ENCODE results near the gene EEIG1. TPM values are rescaled to one million over a fixed set of nuclear protein-coding genes. Genes with fewer than 3 reads are reported as not detected.
A peak's percentile ranks its signal among the peaks of the same experiment; 100 is the strongest.

EEIG1 gene
- total RNA-seq, 1 experiment from 2014 or later: 16.9 TPM

DNA sequence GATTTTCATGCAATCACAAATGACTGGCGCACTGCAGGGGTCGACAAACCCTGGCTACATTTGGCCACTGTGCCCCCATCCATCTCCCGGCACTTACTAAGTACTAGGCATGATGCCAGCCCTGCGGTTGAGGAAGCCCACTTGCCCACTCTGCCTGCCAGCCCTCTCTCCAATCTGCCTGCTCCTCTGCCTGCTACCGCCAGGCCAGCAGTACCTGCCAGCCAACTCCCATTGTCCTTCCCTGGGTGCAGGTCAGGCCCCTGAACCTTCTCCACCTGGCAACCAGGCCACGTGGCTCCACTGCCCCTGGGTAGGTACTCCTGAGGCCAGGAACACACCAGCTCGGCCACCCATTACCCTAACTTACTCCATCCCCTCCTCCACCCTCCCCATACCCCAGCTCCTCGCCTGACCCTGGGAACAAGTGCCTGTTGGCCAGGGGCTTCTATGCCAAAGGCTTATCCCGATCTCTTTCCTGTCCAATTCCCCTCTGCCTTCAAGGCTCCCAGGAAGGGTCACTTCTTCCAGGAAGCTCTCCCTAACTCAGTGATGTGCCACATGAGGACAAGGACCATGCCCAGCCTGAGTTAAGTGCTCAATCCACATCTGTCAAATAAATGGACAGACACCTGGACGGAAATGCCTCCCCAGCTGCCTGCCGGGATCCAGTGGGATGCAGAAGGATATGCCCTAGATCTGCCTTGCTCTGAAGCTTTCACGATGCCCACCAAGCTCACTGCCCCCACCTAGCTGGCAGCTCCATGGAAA is 6.6 kb downstream of the EEIG1 start:
- H3K36me3 ChIP-seq (replicated peaks; ENCODE audit: control insufficient read depth, insufficient read depth, low read length): peaks cover 2% of the 10 kb centered on the region
- no peaks in the 10 kb centered on the region for H3K27me3 ChIP-seq (ENCODE audit: control insufficient read depth, insufficient read depth, low read length)
- DNase-seq: peak; percentile 55
- H3K4me3 ChIP-seq (ENCODE audit: insufficient read depth, low read depth, low read length): no peak overlapping the region

DNA sequence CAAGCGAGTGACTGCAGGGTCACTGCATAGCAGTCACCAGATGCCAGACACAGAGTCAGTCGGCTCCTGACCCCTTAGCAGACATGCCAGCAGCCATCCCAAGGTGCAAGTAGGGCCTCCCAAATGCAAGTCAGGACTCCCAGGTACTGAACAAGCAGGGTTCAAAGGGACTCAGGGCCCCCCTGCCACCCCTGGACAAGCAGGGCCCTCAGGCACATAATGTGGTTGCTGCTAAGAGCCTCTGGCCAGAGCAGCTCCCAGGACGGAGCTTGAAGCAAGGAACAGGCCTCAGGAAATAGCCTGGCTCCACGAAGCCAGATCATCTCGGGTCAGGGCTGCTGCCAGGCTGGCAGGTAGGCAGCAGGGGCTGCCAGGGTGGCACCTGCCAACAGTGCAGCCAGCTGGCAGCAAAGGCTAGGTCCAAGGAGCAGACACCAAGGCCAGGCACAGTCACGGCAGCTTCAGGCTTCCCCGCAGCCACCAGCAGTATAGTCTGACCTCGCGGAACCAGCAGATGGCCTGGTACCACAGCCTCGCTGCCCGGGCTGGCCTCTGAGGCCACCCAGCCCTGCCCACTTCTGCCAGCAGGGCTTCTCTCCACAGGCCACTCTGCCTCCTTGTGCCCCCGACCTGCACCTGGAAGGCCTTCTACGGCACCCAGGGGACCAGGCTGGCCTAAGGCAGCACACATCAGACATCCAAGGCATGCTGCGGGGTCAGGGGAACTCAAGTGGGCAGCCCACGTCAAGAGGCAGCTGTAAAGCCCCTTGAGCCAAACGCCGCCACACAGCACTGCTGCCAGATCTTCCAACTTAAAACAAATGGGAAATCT is 7.4 kb downstream of the EEIG1 start:
- Histone ChIP-seq H3K36me3 (replicated peaks; ENCODE audit: control insufficient read depth, insufficient read depth, low read length) (peaks cover 2% of the 10 kb centered on the region), H3K27me3 (ENCODE audit: control insufficient read depth, insufficient read depth, low read length) (no peaks in the 10 kb centered on the region), H3K4me3 (ENCODE audit: insufficient read depth, low read depth, low read length) (no peak overlapping the region)
- peak; percentile 55 for DNase-seq

DNA sequence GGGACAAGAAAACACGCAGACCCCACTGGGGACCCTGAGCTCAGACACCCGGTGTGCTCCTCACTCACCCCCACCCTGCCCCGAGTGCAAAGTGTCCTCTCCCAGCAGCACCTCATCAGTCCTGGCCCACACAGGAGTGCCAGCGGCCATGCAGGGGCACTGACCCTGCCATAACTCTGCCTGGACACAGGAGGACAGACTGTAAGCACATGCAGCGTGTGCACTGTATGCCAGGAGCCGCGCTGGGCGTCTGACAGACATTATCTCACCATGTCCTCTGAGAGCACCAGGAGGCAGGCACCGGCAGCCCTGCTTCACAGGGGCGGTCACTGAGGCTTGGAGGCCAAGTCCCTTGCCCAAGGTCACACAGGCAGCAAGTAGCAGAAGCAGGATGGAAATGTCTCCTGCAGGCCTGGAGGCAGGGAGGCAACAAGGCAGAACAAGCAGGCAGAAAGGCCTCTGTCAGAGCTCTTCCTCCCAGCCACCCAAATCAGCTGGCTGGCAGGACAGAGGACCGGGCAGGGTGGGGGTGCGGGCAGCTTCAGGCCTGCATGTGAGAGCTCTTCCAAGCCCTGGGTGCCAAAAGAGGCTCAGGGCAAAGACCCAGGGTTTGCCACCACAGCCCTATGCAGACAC is 8.4 kb downstream of the EEIG1 start:
- peak; percentile 53 for DNase-seq

DNA sequence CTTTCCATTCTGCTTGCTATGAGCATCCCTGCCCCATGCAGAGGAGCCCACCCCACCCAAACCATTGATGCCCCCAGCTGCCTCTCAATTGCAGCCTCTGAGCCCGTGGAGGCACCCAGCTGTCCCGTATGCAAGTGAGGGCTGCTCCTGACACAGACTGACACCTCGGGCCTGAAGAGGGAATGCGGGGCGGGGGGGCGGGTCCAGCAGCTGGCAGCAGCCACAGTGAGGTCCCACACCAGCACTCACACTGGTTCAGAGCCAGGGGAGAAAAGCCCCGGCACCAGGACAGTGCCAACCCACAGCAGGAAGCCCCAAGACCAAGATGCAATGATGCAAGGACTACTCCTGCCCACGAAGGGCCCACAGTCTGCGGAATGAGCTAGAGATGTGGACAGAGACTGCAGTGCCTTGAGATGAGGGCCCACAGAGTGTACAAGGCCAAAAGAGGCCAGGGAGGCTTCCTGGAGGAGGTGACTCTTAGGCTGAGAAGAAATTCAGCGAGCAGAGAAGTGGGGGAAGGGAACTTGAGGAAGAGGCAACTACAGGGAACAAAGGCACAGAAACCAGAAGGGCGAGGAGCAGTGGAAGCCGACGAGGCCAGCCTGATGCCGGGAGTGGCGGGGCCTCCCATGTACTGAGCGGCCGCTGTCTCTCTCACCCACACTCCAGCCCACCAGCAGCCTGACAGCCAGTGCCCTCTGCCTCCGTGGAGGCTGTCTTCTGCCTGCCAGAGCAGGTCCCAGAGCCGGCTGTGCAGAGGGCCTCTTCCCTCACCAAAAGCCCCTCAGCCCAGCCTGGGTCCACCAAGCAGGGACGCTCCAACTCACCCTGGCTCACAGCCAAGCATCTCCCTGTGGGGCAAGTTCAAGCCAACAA is 9.2 kb downstream of the EEIG1 start:
- no peaks in the 10 kb centered on the region for H3K27me3 ChIP-seq (ENCODE audit: control insufficient read depth, insufficient read depth, low read length)
- peak; percentile 85 for DNase-seq
- H3K36me3 ChIP-seq (replicated peaks; ENCODE audit: control insufficient read depth, insufficient read depth, low read length): no peaks in the 10 kb centered on the region; the same call in 1 of the 2 replicates
- H3K4me3 ChIP-seq (ENCODE audit: insufficient read depth, low read depth, low read length): no peak overlapping the region

More for the DNA sequence above, 8.4 kb downstream of the EEIG1 start:
- no peaks in the 10 kb centered on the region; the same call in 1 of the 2 replicates for H3K36me3 ChIP-seq (replicated peaks; ENCODE audit: control insufficient read depth, insufficient read depth, low read length)
- no peaks in the 10 kb centered on the region for H3K27me3 ChIP-seq (ENCODE audit: control insufficient read depth, insufficient read depth, low read length)
- no peak overlapping the region for H3K4me3 ChIP-seq (ENCODE audit: insufficient read depth, low read depth, low read length)

DNA sequence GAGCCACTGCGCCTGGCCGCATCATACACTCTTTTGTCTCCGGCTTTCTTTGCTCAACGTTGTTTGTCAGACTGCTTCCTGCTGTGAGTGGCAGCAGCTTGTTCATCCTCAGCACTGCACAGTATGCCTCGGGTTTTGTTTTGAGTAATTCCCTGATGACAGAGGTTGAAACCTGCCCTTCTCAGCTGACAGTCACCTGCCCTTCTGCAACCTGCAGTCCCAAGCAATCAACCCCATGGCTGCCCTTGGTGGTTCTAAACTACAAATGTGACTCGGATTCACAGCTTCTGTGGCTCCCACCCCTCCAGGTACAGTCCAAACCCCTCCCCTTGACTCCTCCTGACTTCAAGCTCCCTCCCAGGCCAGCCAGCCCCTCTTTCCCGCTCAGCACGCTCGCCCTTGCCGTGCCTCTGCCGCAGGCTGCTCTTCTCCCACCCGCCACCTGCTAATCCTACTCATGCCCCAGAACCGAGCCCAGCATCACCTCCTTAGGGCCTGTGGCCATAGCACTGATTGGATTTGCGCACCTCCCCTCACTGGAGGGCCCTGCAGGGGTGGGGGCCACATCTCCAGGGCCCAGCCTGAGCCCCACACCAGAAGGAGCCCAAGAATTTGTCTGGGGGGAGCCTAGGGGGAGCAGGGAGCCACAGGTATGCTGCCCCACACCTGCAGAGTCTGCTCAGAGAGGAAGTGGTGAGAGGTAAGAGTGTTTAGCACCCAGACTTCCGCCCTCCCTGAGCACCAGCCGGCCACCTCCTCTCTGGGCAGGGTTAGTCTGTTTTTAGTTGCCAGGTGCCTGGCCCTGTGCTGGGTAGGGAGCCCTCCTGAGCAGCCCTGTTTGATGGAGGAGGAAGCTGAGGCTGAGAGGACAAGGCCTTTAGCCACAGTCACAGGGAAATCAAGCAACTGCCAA is 10.1 kb downstream of the EEIG1 start:
- Histone ChIP-seq H3K36me3 (replicated peaks; ENCODE audit: control insufficient read depth, insufficient read depth, low read length) (no peaks in the 10 kb centered on the region), H3K4me3 (ENCODE audit: insufficient read depth, low read depth, low read length) (no peak overlapping the region), H3K27me3 (ENCODE audit: control insufficient read depth, insufficient read depth, low read length) (no peaks in the 10 kb centered on the region)
- DNase-seq: peak; percentile 72

DNA sequence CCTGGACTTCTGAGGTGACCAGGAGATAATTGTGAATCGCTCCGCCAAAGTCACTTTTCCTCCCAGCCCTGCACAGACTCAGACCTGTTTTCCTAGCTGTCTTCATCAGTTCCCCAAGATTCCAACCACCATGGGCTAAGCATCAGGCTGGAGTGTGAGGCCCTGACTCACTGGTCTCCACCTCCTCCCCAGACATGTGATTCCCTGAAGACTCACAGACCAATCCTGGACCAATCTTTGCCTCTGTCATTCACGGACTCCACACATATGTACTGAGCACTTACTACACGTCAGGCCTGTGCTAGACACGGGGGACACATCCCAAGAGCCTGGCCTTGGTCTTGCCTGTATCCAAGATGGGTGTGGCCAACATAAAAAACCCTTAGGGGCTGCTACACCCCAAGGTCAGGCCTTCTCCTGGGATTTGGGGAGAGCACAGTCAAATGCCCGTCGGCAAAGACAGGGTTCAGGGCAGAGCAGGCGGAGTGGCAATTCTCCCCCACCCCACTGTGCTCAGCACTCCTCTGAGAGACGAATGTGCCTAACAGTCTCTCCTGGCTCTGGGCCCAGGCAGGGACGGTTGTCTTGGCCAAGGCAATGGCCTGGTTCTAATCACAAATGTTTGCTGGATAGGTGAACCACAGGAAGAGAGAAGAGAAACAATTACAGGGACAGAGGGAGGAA is 11.9 kb downstream of the EEIG1 start:
- no peak for DNase-seq
- no peak overlapping the region for H3K4me3 ChIP-seq (ENCODE audit: insufficient read depth, low read depth, low read length)
- no peaks in the 10 kb centered on the region for H3K27me3 ChIP-seq (ENCODE audit: control insufficient read depth, insufficient read depth, low read length)
- no peaks in the 10 kb centered on the region for H3K36me3 ChIP-seq (replicated peaks; ENCODE audit: control insufficient read depth, insufficient read depth, low read length)

DNA sequence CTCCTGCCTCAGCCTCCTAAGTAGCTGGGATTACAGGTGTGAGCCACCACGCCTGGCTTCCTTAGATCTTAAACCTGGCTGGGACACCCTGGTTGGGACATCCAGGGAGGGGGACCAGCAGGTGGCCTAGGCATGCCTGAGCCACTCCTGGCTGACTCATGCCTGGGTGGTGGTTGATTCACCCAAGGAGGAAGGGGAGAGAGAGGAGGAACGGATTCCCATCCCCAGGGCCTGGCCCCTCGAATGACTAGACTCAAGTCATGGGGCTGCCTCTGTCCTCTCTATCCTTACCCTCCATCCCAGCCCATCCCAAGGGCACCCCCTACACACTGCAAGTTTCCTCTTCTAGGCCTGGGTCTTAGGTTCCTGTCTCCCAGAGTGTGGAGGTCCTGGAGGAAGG is 12.7 kb downstream of the EEIG1 start:
- no peak for DNase-seq
- no peaks in the 10 kb centered on the region for H3K27me3 ChIP-seq (ENCODE audit: control insufficient read depth, insufficient read depth, low read length)
- H3K36me3 ChIP-seq (replicated peaks; ENCODE audit: control insufficient read depth, insufficient read depth, low read length): no peaks in the 10 kb centered on the region
- H3K4me3 ChIP-seq (ENCODE audit: insufficient read depth, low read depth, low read length): no peak overlapping the region

DNA sequence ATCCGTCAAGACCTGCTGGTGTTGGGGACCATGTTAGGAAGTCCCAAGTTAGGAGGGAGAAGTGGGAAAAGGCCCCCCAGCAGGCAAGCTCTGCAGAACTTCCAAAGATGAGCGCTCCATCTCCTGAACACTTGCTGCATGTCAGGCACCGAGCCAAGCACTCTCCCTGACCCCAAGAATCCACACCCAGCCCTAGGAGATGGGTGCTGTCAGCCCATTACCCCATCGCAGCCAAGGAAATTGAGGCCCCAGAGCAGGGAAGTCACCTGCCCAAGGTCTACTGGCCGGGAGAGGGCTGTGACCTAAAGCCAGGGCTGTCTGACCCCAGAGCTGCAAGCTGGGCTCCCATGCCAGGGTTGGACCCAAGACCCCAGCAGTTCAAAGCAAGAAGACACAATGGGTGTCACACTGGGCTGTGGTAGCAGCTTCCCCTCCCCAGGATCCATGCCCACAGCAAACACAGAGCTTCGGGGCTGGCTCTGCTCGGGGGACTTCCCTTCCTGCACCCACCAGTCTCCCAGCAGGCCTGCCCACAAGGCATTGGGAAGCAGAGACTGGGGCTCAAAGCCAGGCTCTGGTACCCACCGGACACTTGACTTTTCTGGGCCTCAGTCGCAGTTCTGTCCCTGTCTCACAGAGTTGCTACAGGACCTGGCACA is 13.5 kb downstream of the EEIG1 start:
- DNase-seq: no peak
- no peak overlapping the region for H3K4me3 ChIP-seq (ENCODE audit: insufficient read depth, low read depth, low read length)
- H3K36me3 ChIP-seq (replicated peaks; ENCODE audit: control insufficient read depth, insufficient read depth, low read length): no peaks in the 10 kb centered on the region
- no peaks in the 10 kb centered on the region for H3K27me3 ChIP-seq (ENCODE audit: control insufficient read depth, insufficient read depth, low read length)

DNA sequence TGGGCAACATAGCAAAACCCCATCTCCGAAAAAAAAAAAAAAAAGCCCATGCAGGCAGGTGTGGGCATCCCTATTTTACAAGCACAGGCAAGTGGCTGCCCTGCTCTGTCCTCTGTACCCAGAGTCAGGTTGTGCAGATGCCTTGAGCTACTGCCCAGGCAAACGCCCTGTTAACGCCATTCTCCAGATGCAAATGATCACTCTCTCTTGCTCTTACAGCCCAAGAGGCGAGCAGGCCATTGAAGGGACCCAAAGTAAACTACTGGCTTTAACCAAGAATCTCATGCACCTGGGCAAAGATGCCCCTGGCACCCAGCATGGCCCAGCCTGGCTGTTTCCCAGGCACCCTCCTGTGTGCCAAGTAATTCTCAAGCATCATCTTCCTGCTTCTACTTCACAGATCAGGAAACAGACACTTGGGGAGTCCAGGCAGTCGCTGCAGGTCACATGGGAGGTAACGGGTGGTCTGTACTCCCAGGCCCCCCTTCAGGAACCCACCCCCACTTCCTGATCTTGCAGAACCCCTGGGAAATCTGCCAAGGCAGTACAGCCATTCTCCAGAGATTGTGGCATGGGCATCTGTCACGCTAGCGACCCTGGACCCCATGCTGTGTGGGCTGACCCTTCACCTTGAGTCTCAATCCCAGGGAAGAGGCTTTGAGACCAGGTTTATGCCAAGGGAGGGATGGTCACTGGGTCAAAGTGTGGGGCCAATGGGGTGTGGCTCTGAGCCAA is 14.2 kb downstream of the EEIG1 start:
- H3K4me3 ChIP-seq (ENCODE audit: insufficient read depth, low read depth, low read length): no peak overlapping the region
- no peak for DNase-seq
- H3K36me3 ChIP-seq (replicated peaks; ENCODE audit: control insufficient read depth, insufficient read depth, low read length): no peaks in the 10 kb centered on the region
- no peaks in the 10 kb centered on the region for H3K27me3 ChIP-seq (ENCODE audit: control insufficient read depth, insufficient read depth, low read length)

DNA sequence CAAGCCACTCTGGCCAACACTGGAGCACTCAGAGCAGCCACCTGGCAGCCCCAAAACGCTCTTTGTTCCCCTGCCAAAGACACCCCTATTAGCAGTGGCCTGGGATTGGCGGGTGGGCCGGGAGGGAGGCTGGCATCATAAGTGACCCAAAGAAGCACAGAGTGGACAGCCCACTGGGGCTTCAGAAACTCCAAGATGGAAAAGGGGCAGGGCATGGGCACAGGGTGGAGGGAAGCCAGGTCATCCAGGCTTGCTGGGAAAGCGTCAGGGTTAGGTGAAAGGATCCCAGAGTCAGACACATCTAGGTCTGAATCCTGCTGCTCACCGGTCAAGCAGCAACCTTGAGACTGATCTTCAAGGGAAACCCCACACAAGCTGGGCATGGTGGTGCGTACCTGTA is 14.8 kb downstream of the EEIG1 start:
- DNase-seq: no peak
- no peaks in the 10 kb centered on the region for H3K27me3 ChIP-seq (ENCODE audit: control insufficient read depth, insufficient read depth, low read length)
- no peaks in the 10 kb centered on the region for H3K36me3 ChIP-seq (replicated peaks; ENCODE audit: control insufficient read depth, insufficient read depth, low read length)
- no peak overlapping the region for H3K4me3 ChIP-seq (ENCODE audit: insufficient read depth, low read depth, low read length)

DNA sequence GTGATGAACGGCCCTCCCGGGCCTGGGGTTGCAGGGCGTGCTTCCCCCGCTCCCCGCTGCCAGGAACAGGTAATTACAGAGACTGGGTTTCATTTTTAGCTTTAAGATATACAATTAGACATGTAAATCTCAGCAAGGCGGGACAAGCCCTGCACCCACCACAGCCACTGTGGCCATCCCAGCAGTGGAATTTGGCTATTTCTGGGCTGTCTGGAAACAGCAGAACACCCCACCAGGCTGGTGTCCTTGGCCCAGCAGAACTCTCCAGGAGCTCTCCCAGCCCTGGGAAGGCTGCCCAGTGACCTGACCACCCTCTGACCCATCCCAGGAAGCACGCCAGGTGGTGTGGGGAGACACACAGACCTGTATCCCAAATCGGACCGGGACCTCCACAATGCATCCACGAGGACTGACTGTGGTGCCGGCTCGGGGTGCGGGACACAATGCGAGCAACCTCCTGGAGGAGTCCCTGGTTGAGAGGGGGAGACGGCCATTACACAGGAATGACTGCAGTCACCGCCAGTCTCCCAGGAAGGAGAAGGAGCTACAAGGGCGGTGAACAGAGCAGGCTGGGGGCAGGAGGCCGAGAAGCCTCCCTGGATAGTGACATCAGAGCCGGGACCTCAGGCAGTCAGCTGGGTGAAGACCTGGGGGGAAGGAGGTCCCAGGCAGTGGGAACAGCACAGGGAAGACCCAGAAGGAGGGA is 17.3 kb downstream of the EEIG1 start:
- Histone ChIP-seq H3K27me3 (ENCODE audit: control insufficient read depth, insufficient read depth, low read length) (no peaks in the 10 kb centered on the region), H3K4me3 (ENCODE audit: insufficient read depth, low read depth, low read length) (no peak overlapping the region), H3K36me3 (replicated peaks; ENCODE audit: control insufficient read depth, insufficient read depth, low read length) (no peaks in the 10 kb centered on the region)
- peak; percentile 76 for DNase-seq

DNA sequence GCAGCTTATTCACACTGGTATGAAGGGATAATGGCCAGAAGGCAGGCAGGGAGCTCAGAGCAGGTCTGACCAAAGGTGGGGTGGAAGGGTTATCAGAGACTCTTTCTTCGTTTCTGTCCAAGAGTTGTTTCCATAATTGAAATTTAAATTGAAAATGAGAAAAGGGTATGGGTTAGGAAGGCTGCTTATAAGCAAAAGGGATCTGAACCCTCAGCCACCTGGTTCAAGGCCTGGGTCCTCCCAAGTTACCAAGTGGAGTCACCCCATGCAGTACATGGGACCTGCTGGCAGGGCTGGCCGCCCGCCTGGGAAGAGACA is 17.8 kb downstream of the EEIG1 start:
- H3K27me3 ChIP-seq (ENCODE audit: control insufficient read depth, insufficient read depth, low read length): no peaks in the 10 kb centered on the region
- no peak overlapping the region for H3K4me3 ChIP-seq (ENCODE audit: insufficient read depth, low read depth, low read length)
- no peak for DNase-seq
- H3K36me3 ChIP-seq (replicated peaks; ENCODE audit: control insufficient read depth, insufficient read depth, low read length): no peaks in the 10 kb centered on the region

Data from H7 (cell line).